Measurements from ENCODE around the gene PAPPA.
A peak's percentile ranks its signal among the peaks of the same experiment; 100 is the strongest.

The PAPPA gene

DNA sequence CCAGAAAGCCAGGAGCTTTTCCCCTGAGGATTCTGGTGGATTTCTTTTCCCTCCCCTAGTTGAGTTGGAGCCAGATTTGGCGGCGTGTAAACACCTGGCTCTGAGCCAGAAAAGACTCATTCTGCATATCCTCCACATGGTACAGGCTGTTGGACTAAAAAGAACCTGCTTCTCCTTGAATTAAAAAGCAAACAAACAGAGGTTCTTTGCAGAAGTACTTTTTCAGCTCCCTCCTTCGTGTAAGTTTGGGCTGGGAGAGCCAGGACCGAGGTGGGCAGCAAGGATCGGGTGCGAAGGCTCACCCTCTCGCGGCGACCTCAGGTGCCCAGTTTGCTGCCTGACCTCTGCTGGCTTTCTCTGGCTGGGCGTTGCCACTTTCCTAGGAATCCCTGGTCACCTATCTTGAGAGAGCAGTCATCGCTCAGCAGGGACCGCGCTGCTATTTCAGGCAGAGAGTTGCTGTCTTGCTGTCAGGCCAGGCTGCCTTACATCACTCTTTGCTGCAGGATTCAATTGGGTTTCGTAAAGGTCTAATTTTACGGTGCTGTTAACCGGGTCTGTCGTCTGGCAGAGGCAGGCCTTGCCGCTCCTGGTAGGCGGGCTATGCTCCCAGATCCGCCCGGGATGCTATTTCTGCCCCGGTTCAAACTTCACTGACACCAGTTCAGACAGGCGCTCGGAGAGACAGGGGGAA is 3.2 kb downstream of the PAPPA start:
- TF ChIP-seq, protein P1, sequence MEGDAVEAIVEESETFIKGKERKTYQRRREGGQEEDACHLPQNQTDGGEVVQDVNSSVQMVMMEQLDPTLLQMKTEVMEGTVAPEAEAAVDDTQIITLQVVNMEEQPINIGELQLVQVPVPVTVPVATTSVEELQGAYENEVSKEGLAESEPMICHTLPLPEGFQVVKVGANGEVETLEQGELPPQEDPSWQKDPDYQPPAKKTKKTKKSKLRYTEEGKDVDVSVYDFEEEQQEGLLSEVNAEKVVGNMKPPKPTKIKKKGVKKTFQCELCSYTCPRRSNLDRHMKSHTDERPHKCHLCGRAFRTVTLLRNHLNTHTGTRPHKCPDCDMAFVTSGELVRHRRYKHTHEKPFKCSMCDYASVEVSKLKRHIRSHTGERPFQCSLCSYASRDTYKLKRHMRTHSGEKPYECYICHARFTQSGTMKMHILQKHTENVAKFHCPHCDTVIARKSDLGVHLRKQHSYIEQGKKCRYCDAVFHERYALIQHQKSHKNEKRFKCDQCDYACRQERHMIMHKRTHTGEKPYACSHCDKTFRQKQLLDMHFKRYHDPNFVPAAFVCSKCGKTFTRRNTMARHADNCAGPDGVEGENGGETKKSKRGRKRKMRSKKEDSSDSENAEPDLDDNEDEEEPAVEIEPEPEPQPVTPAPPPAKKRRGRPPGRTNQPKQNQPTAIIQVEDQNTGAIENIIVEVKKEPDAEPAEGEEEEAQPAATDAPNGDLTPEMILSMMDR (conservative IDR thresholded peaks at IDR 0.05; ENCODE audit: low read depth, low read length), result peak; percentile 6
- peak; percentile 94 for DNase-seq (ENCODE audit: low read depth)
- H3K4me3 ChIP-seq (ENCODE audit: low read depth, low read length), result peak overlapping the region; percentile 89

DNA sequence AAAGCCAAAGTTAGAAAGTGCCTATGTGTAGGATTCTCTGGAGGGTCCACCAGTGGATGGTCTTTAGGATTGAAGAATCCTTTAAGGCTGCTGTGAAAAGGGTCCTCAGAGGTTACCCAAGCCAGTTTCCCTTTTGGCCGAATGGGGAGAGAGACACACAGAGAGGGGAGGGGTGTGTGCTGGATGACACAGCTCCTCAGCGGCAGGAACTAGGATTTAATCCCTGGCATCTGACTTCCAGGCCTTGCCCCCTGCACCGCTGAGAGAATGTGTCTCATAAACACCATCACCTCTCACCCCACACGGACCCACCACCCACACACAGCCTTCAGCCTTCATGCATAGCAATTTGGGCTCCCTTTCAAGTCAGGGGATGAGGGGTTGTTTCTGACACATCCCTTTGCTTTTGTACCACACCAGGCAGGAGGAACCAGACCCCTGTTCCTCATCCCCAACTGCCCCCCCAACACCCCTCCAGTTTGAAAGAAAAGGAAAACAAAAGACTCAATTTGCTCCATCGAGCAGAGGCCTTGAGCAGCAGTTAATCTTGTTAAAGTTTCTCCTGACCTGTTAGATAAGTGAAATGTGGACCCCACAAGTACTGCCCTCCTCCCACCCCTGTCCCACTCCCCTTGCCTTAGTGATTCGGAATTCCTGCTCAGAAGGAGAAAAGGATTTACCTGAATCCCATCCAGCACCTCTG is 4.0 kb downstream of the PAPPA start:
- peak overlapping the region; percentile 89 for H3K4me3 ChIP-seq (ENCODE audit: low read depth, low read length)
- TF ChIP-seq, protein P1 (conservative IDR thresholded peaks at IDR 0.05; ENCODE audit: low read depth, low read length), result no peak
- peak; percentile 73 for DNase-seq (ENCODE audit: low read depth)

DNA sequence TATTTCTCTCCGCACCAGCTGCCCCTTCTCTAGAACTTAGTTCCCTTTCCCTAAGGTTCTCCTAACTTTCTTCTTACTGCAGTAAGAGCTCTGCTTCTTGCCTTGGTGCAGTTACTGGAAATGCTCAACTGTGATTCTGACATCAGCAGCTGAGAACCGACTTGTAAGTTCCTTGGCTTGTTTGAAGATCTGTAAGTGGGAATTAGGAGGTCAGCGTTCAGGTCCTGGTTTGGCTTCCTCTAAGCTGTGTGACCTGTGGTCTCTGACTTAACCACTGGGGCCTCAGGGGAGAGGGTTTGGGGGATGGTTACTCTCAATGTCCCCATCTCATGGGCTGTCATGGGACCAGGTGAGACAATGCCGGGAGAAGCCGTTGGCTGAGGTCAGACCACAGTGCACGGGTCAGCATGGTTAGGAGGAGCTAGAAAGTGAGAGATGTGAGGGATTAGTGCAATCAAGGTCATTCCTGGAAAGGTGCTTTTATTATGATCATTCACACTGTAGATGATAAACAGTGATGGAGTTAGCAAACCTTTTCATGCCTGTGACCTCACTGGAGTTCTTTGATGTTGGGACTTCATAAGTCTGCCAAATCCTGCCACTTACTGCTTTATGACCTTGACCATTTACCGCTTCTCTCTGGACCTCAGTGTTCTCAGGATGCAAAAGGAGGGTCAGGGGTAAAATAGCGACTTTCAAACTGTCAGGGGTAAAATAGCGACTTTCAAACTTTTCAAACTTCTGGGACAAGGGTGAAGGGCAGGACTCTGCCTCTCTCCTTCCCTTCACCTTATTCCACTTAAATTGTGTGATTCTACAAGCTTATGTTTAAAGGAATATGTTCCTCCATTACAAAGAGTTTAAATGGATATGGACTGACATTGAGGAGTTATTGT is 7.3 kb downstream of the PAPPA start:
- DNase-seq (ENCODE audit: low read depth), result peak; percentile 80
- TF ChIP-seq, protein P1 (conservative IDR thresholded peaks at IDR 0.05; ENCODE audit: low read depth, low read length), result no peak
- no peak overlapping the region for H3K4me3 ChIP-seq (ENCODE audit: low read depth, low read length)

DNA sequence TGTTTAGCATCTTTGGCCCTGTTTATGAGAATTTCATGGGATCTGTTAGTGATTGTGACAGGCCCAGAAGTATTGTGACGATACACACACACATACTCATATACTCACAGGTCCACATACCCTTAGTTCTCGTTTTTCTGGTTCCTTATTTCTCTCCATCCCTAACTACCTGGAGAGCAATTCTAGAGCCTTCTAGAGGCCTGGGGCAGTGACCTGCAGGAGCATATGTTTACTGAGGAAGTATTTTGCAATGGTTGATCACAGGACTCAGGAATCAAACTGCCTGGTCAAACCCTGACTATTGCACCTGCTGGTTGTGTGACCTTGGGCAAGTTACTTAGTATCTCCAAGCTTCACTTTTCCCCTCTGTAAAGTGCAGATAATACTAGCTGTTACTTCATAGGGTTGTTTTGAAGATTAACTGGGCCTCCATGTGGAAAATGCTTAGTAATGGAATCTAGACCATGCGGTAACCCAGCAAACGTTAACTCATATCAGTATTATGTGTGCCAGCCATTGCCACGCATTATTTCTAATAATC is 8.7 kb downstream of the PAPPA start:
- no peak for DNase-seq (ENCODE audit: low read depth)
- TF ChIP-seq, protein P1 (conservative IDR thresholded peaks at IDR 0.05; ENCODE audit: low read depth, low read length), result no peak

DNA sequence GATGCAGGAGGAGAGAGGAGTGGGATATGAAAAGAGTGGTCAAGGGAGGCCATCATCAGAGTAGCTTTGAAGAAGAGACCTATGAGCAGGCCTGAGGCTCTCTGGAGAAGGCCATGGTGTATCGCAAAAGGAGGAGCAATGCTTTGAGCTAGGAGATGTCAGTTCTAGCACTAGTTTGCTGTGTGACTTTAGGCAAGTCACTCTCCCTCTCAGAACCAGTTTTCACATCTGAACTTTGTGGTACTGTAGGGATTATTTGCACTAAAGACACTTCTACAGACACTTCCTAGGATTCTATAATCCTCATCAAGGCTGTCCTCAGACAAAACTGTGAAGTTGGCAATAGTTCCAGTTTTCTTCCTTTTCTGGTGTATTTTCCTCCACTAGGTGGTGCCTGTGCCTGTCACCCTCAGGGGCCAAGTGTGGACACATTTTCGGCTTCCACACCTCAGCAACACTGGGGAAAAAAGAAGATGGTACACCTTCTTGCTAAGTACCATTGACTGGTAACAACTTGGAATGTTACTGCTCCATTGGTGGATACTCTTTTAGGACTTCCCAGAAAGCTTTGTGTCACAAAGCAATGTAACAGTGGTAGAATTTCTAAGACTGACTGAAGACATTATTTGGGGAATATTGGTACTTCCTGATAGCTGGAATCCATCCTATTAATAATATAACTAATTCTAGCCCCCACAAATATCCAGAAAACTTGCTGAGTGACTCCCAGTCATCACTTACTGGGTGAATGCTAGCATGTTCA is 9.9 kb downstream of the PAPPA start:
- H3K4me3 ChIP-seq (ENCODE audit: low read depth, low read length), result no peak overlapping the region
- TF ChIP-seq, protein P1 (conservative IDR thresholded peaks at IDR 0.05; ENCODE audit: low read depth, low read length), result peak; percentile 65
- no peak for DNase-seq (ENCODE audit: low read depth)

More for the DNA sequence above, 8.7 kb downstream of the PAPPA start:
- H3K4me3 ChIP-seq (ENCODE audit: low read depth, low read length), result no peak overlapping the region

DNA sequence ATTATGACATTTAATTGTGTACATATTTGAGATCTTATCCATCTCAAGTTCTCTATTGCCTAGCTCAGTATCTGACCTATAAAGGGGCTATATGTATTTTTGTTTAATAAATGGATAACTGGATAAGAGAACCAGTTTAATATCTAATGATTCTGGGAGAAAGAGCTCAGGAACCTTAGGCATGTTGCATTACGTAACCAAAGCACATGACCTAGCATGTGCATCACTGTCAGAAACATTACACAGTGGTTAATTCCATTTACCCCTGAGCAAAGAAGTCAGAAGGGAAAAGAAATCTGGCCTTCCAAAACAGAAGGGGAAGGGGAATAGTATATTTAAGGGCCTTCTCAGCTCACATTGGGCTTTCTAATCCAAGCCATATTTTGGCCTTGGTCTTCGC is 12.3 kb downstream of the PAPPA start:
- no peak overlapping the region for H3K4me3 ChIP-seq (ENCODE audit: low read depth, low read length)
- peak; percentile 77 for DNase-seq (ENCODE audit: low read depth)
- TF ChIP-seq, protein P1 (conservative IDR thresholded peaks at IDR 0.05; ENCODE audit: low read depth, low read length), result no peak

Measured in choroid plexus epithelial cell (primary cell).